HG02610 (cell line): ENCODE measurements around the gene HDAC8.
A peak's percentile ranks its signal among the peaks of the same experiment; 100 is the strongest.

ENCODE experiments used
- ATAC-seq: cut with Tn5 transposase; IDR thresholded peaks from one replicate; pipeline ENCODE4 v1.9.1; 2021; ENCODE audit warnings: mild to moderate bottlenecking, moderate library complexity; ENCODE audit not compliant: unreplicated experiment

Gene HDAC8

GRCh38 chrX:72387247-72387646, 185.4 kb downstream of the HDAC8 start:
- ATAC-seq: no peak

- no peak for ATAC-seq
These were observed 190.4 kb downstream of the HDAC8 start for GRCh38 chrX:72382202-72382595.

- no peak for ATAC-seq
These were observed 191.0 kb downstream of the HDAC8 start for GRCh38 chrX:72381439-72382201.

- no peak for ATAC-seq
These were observed 196.5 kb downstream of the HDAC8 start for GRCh38 chrX:72376124-72376523.

GRCh38 chrX:72373136-72373535, 199.5 kb downstream of the HDAC8 start:
- no peak for ATAC-seq

- ATAC-seq: no peak
These were observed 199.9 kb downstream of the HDAC8 start for GRCh38 chrX:72372735-72373134.

- no peak for ATAC-seq
These were observed 201.2 kb downstream of the HDAC8 start for GRCh38 chrX:72371405-72371804.

GRCh38 chrX:72368796-72369195, 203.8 kb downstream of the HDAC8 start:
- no peak for ATAC-seq

- ATAC-seq: no peak
These were observed 205.1 kb downstream of the HDAC8 start for GRCh38 chrX:72367516-72367915.

GRCh38 chrX:72366701-72367454, 205.8 kb downstream of the HDAC8 start:
- ATAC-seq: no peak

- no peak for ATAC-seq
These were observed 206.5 kb downstream of the HDAC8 start for GRCh38 chrX:72366178-72366577.

GRCh38 chrX:72365126-72365525, 207.5 kb downstream of the HDAC8 start:
- no peak for ATAC-seq

- no peak for ATAC-seq
These were observed 212.3 kb downstream of the HDAC8 start for GRCh38 chrX:72360326-72360725.

- no peak for ATAC-seq
These were observed 214.3 kb downstream of the HDAC8 start for GRCh38 chrX:72358313-72358712.

GRCh38 chrX:72352786-72353185, 219.9 kb downstream of the HDAC8 start:
- ATAC-seq: no peak

- ATAC-seq: no peak
These were observed 220.9 kb downstream of the HDAC8 start for GRCh38 chrX:72351606-72352334.

GRCh38 chrX:72349190-72349589, 223.5 kb downstream of the HDAC8 start:
- ATAC-seq: peak; percentile 98

- peak; percentile 36 for ATAC-seq
These were observed 224.2 kb downstream of the HDAC8 start for GRCh38 chrX:72348247-72348979.

- ATAC-seq: no peak
These were observed 225.3 kb downstream of the HDAC8 start for GRCh38 chrX:72347366-72347765.

- ATAC-seq: no peak
These were observed 226.2 kb downstream of the HDAC8 start for GRCh38 chrX:72346302-72346949.
